GM12874 (cell line): Measurements from ENCODE around the gene IL1RL2.

ENCODE experiments used
- TF ChIP-seq, protein P1 (sequence below): IDR thresholded peaks from 2 replicates; pipeline ENCODE4 v1.5.1; 2011; ENCODE audit warnings: low read depth, mild to moderate bottlenecking, control low read depth, low read length, moderate library complexity; ENCODE audit not compliant: insufficient read depth

IL1RL2 gene

DNA sequence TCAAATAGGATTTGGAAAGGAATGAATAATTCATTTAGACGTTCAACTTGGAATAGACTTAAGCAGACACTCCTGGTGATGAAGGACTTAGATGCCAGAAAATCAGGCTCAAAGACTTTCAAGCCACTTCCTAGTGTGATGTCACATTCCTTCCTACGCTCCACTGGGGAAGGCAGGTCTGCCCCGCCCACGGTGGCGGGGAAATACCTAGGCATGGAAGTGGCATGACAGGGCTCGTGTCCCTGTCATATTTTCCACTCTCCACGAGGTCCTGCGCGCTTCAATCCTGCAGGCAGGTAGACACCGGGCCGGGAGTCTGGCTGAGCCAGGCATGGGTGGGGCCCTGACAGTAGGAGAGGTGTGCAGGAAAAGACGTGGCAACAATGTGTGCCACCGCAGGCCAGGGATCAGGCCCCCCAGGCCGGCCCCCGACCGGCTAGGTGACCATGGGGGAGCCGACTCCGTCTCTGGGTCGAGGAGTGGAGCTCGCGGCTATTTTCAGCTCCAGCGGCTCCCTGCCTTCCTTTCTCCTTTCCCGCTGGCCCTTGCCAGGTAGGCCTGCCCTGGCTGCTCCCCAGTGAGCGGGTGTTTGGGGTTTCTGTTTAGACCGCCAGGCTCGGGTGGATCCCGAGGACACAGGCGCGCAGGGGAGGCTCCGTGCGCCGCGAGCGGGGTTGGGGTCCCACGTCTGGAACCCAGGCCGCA, at the start of gene IL1RL2:
Gene IL1RL2, plus strand, starts transcription at position 233 of the 705 bp plus-strand sequence. CDS start 845 bp downstream, outside the sequence.
- TF ChIP-seq, protein P1, sequence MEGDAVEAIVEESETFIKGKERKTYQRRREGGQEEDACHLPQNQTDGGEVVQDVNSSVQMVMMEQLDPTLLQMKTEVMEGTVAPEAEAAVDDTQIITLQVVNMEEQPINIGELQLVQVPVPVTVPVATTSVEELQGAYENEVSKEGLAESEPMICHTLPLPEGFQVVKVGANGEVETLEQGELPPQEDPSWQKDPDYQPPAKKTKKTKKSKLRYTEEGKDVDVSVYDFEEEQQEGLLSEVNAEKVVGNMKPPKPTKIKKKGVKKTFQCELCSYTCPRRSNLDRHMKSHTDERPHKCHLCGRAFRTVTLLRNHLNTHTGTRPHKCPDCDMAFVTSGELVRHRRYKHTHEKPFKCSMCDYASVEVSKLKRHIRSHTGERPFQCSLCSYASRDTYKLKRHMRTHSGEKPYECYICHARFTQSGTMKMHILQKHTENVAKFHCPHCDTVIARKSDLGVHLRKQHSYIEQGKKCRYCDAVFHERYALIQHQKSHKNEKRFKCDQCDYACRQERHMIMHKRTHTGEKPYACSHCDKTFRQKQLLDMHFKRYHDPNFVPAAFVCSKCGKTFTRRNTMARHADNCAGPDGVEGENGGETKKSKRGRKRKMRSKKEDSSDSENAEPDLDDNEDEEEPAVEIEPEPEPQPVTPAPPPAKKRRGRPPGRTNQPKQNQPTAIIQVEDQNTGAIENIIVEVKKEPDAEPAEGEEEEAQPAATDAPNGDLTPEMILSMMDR, result no peak

DNA sequence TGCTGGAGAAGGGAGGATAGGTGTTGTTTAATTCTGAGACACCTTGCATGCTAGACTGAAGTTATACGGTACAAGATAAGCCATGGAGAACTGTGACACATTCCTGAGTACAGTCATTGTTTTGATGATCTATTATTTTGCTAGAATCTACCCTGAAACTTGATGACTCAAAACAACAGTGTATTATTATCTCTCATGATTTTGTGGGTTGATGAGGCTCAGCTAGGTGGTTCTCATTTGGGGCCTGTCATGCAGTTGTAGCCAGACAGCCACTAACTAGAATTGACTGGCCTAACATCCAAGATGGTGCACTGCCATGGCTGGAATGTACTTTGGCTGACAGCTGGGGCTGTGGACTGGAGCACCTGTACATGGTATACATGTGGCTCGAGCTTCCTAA, 49.7 kb upstream of the IL1RL2 start:
- TF ChIP-seq, protein P1, result no peak

DNA sequence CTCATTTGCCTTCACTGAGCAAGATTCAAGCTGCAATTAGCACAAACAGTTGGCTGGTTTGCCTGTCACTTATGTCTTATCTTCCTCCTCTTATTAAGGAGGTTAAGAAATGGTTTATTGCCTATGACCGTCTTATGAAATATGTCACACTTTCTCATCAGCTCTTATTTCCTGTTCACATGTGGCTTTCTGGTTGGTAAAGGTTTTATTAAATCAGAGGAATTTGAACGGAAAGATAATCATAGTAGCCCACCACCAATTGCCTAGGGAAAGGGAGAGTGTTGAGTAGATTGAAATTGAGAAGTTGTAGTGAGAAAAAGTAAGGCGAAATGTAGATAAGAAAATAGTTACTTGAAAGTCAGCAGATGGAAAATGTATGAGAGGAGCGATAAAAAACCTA, 48.5 kb upstream of the IL1RL2 start:
- TF ChIP-seq, protein P1, result no peak

DNA sequence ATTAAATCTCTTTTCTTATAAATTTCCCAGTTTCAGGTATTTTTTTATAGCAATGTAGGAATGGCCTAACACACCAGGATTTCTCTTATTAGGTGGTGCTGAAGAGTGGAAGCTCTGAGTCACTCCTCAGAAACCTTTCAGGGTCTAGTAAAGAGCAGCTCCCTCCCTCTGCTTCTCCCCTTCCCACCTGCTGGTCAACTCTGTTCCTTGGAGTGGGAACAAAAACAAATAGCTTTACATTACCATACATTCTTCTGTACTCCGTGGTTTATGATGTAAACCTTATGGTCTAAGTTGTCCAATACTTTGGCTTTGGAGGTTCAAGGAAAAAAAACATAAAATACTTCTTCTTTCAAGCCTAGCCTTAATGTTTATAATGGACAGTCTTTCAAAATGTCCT, 47.0 kb upstream of the IL1RL2 start:
- TF ChIP-seq, protein P1, result no peak

DNA sequence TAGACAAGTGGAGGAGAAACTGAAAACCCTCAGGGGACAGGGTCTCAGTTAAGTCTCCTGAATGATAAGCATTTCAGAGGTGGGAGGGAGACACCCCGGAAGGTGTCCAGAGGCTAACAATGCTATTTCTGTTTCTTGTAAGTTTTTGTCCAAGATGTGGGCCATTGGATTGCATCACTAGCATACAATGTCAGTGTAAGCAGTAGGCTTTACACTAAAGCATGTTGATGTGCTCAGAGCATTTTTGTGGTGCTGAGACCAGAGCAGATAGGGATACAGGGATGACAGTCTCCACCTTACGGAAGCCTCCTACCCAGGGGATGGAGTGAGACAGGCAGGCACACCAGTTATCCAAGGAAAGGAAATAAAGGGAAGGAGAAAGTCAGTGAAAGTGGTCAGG, 46.4 kb upstream of the IL1RL2 start:
- TF ChIP-seq, protein P1, result no peak

DNA sequence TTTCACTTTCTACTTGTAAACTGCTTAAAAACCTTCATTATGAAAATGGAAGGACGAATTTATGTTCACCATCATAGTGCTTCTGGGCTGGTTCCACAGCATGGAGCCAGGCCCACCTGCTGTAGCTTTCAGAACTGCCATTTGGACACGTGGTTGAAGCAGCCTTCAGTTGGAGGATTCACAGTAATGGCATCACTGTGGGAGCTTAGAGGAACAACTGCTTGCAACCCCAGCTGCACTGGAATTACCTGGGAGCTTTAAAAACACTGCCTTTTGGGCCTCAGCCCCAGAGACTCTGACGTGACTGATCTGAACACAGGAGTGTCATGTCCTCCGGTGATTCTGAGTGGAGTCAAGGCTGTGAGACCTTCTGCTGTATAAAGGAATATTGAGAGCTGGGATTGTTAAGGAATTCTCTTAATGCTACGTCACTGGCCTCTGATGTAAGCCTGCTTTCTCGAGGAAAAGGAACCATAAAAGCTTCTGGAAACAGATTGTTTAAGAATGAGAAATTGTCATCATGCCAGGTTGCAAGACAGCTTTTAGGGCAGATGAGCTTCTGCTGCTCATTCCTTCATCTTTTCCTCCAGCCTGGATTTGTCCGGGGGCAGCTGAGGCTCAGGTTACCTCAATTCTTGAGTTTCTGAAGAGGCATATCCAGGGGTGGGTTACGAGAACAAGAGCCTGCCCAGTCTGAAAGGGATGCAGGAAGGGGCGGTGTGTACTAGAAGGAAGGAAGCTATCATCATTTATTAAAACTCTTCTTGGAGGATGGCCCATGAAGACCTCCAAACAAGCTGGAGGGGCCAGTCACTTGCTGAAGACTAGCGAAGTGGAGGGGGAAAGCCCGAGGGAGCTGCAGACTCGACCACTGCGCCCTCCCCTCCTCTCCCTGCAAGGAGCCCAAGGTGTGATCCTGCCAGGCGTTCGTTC, 45.5 kb upstream of the IL1RL2 start:
- TF ChIP-seq, protein P1, result no peak

DNA sequence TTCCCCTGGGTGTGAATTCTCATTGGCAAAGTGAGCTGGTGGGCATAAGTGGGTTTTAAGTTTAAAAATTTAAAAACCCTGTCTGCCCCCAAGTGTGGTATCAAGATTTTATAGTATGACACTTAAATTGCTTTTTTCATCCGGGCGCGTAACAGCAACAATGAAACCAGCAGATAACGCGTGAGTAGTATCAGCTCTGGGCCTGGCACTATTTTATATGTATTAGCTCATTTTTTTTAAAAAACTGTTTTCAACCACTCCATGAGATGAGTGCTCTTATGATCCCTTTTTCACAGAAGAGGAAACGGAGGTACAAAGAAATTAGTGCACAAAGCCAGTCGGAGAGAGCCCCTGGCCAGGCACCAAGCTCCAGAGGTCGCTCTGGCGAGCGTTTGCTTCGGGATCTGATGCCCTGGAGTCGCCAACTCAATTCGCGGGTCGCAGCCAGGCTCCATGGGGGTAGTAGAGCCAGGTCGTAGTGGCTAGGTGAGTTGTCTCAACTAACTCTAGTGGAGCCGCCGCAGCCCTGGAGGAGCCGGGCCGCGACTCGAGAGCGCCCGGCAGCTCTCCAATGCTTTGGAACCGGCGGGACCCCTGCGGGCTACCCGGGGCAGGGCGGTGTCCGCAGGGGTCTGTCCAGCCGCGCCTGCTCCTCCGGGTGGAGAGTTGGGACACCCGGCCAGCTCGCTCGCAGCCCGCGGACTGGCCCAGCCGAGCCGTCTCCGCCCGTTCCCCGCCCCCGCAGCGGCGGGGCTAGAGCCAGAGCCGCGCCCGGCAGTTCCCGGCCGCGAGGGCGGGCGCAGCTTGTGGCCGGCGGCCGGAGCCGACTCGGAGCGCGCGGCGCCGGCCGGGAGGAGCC, 44.6 kb upstream of the IL1RL2 start, which contains the start of gene IL1R1:
Gene IL1R1, plus strand, starts transcription at position 777 of the 859 bp plus-strand sequence. CDS start 14,979 bp downstream, outside the sequence.
- TF ChIP-seq, protein P1, result no peak
